Natural killer cell (primary cell): Measurements from ENCODE around the gene SBNO1. TPM values are rescaled to one million over a fixed set of nuclear protein-coding genes. Genes with fewer than 3 reads are reported as not detected.

Source experiments
- ATAC-seq, 3 donors: fragments of 150-1000 bp in 2 of 3; fragments of 200-7000 bp in 1 of 3; cut with Tn5 transposase; 1 replicate in 1 of 3; 2 replicates in 2 of 3; pipeline ENCODE4 v1.10.0; 2021; ENCODE audit warnings: mild to moderate bottlenecking in 2 of 3, moderate library complexity in 2 of 3
- DNase-seq, 2 donors: peaks; one replicate each; pipeline versions ENCODE4 v3.0.0 to v3.0.0-alpha.2; 2013 to 2021; ENCODE audit warnings: mixed read lengths in 1 of 2
- H3K27ac ChIP-seq: one replicate; pipeline ENCODE4 v1.5.1; 2013; ENCODE audit warnings: mild to moderate bottlenecking, low read length
- H3K27me3 ChIP-seq: one replicate; pipeline ENCODE4 v1.6.1; 2013; ENCODE audit warnings: low read length; ENCODE audit not compliant: control insufficient read depth, insufficient read depth
- H3K36me3 ChIP-seq: one replicate; pipeline ENCODE4 v1.6.1; 2013; ENCODE audit warnings: low read length; ENCODE audit not compliant: control insufficient read depth, insufficient read depth
- H3K4me1 ChIP-seq: one replicate; pipeline ENCODE4 v1.6.1; 2013; ENCODE audit warnings: low read length; ENCODE audit not compliant: control insufficient read depth, insufficient read depth
- H3K4me3 ChIP-seq: one replicate; pipeline ENCODE4 v1.5.1; 2013; ENCODE audit warnings: low read length
- H3K9me3 ChIP-seq: one replicate; pipeline ENCODE4 v1.6.1; 2013; ENCODE audit warnings: low read length; ENCODE audit not compliant: control insufficient read depth, insufficient read depth
- H3K27ac Mint-ChIP-seq, 2 donors: one replicate each; pipeline ENCODE4 v1.8.0; 2022; ENCODE audit warnings: mild to moderate bottlenecking in 2 of 2, mixed read lengths in 2 of 2, moderate library complexity in 1 of 2
- H3K27me3 Mint-ChIP-seq, 2 donors: one replicate each; pipeline ENCODE4 v1.8.0; 2022; ENCODE audit warnings: low read depth in 2 of 2, mixed read lengths in 2 of 2
- H3K36me3 Mint-ChIP-seq: one replicate; pipeline ENCODE4 v1.8.0; 2022; ENCODE audit warnings: mixed read lengths
- H3K4me1 Mint-ChIP-seq, 2 donors: one replicate each; pipeline ENCODE4 v1.8.0; 2022; ENCODE audit warnings: mixed read lengths in 2 of 2
- H3K4me3 Mint-ChIP-seq: one replicate; pipeline ENCODE4 v1.8.0; 2022; ENCODE audit warnings: mild to moderate bottlenecking, moderate library complexity, mixed read lengths
- H3K9me3 Mint-ChIP-seq, 2 donors: one replicate each; pipeline ENCODE4 v1.8.0; 2022; ENCODE audit warnings: mixed read lengths in 2 of 2
- WGBS: methylation state at CpG from one replicate; pipeline ENCODE4 v1.1.7; 2013; ENCODE audit warnings: missing lambda C conversion rate; ENCODE audit not compliant: insufficient coverage; 5-methylcytosine and 5-hydroxymethylcytosine counted together
- intact Hi-C: fragments of 100-400 bp; cut with micrococcal nuclease; formaldehyde crosslinking; loops from one replicate; pipeline ENCODE4 v1.14.2; 2022
- total RNA-seq, 4 donors: library from RNA; stranded (reverse); fragments of 120-200 nt in 1 of 4; gene quantifications; one replicate each; pipeline versions ENCODE4 v1.2.3 to v1.2.4, GENCODE V29; 2013 to 2022
- TF ChIP-seq, protein P1 (sequence below): fragments of 200-600 bp; IDR thresholded peaks from one replicate; pipeline ENCODE4 v1.8.0; 2022; ENCODE audit warnings: antibody characterized with exemption

SBNO1 gene
- total RNA-seq, 3 donors from 2014 or later (not counting 1 experiment from before 2014, with no cell fraction given): 30.7 to 40.3 (median 34.3) TPM

DNA sequence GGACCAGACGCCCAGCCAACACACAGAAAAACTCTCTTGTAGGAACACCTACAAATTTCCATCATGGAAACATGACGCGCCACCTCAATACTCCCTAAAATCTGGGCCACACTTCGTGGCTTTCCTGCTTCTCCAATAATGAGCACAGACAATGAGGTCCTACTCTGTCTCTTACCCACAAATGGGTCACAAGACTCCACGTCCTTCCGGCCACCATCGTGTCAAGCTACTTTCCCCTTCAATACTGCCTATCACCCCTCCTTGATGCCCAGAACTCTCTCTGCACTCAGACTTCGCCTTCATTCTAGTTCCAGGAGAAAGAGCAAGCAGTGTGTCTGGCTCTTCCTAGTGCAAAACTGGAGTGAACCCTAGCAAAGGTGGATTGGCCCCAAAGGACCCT is 28.1 kb downstream of the SBNO1 start:
- TF ChIP-seq, protein P1, sequence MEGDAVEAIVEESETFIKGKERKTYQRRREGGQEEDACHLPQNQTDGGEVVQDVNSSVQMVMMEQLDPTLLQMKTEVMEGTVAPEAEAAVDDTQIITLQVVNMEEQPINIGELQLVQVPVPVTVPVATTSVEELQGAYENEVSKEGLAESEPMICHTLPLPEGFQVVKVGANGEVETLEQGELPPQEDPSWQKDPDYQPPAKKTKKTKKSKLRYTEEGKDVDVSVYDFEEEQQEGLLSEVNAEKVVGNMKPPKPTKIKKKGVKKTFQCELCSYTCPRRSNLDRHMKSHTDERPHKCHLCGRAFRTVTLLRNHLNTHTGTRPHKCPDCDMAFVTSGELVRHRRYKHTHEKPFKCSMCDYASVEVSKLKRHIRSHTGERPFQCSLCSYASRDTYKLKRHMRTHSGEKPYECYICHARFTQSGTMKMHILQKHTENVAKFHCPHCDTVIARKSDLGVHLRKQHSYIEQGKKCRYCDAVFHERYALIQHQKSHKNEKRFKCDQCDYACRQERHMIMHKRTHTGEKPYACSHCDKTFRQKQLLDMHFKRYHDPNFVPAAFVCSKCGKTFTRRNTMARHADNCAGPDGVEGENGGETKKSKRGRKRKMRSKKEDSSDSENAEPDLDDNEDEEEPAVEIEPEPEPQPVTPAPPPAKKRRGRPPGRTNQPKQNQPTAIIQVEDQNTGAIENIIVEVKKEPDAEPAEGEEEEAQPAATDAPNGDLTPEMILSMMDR: no peak
- intact Hi-C loops: no loop called here
- 67% methylated on average over 8 of the region's 8 CpGs for WGBS
- H3K9me3 ChIP-seq: no peaks in the 10 kb centered on the region
- H3K27ac ChIP-seq: no peak overlapping the region
- no peaks in the 10 kb centered on the region for H3K27me3 Mint-ChIP-seq
- ATAC-seq (no peak), DNase-seq (no peak)
- peaks cover 15 to 24% of the 10 kb centered on the region in 2 donors for H3K4me1 Mint-ChIP-seq
- no peaks in the 10 kb centered on the region for H3K9me3 Mint-ChIP-seq
- peaks cover 7% of the 10 kb centered on the region for H3K36me3 Mint-ChIP-seq
- no peaks in the 10 kb centered on the region for H3K27me3 ChIP-seq
- no peak overlapping the region for H3K4me3 ChIP-seq
- peaks cover 5% of the 10 kb centered on the region for H3K4me1 ChIP-seq
- H3K4me3 Mint-ChIP-seq: no peak overlapping the region
- H3K27ac Mint-ChIP-seq: peak overlapping the region in 1 of 2 donors; percentile 62
- H3K36me3 ChIP-seq: peaks cover 46% of the 10 kb centered on the region

DNA sequence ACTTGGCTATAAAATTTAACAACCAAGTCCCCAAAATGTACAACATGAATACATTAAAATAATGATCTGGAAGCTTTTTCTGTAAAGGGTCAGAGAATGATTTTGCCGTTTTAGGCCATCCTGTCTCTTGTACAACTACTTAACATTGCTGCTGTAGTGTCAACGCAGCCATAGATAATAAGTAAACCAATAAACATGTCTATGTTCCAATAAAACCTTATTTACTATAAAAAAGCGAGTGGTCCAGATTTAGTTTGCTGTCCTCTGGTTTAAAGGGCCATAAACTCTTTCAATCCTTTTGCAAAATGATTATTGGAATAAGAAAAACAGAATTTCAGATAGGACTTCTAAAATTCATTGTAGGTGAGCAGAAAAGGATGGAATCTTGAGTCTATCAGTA is 29.2 kb downstream of the SBNO1 start:
- TF ChIP-seq, protein P1: no peak
- H3K27ac Mint-ChIP-seq: no peak overlapping the region
- H3K36me3 Mint-ChIP-seq: peaks cover 7% of the 10 kb centered on the region
- H3K9me3 ChIP-seq: no peaks in the 10 kb centered on the region
- DNase-seq: no peak
- peaks cover 5% of the 10 kb centered on the region for H3K4me1 ChIP-seq
- peaks cover 45% of the 10 kb centered on the region for H3K36me3 ChIP-seq
- no peaks in the 10 kb centered on the region for H3K27me3 ChIP-seq
- WGBS: 100% methylated on average over 3 of the region's 3 CpGs
- no peaks in the 10 kb centered on the region for H3K27me3 Mint-ChIP-seq
- no peak overlapping the region for H3K27ac ChIP-seq
- H3K4me3 ChIP-seq: no peak overlapping the region
- peaks cover 15 to 24% of the 10 kb centered on the region in 2 donors for H3K4me1 Mint-ChIP-seq
- H3K9me3 Mint-ChIP-seq: no peaks in the 10 kb centered on the region
- no peak overlapping the region for H3K4me3 Mint-ChIP-seq
- intact Hi-C loops: no loop called here
- no peak for ATAC-seq

DNA sequence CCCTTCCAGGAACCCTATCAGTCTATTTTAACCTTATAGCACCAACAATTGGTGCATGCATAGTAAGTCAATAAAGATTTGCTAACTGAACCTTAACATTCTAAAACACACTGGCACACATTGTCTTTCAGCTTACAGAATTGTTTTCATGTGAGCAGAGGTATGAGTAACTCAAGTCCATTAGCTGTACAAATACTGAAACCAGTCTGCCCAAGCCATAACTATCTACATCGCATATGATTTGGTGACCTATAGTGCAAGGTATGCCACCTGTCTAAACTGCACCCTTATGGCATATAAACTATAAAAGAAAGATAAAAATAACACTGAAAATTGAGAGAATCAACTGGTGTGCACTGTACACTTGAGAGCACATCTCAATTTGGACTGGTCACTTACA is 34.8 kb downstream of the SBNO1 start:
- DNase-seq (no peak), ATAC-seq (no peak)
- WGBS: no CpG with 5 or more reads among the region's 1 CpG
- Histone ChIP-seq H3K36me3 (peaks cover 60% of the 10 kb centered on the region), H3K4me1 (no peaks in the 10 kb centered on the region), H3K9me3 (no peaks in the 10 kb centered on the region), H3K27ac (no peak overlapping the region), H3K27me3 (no peaks in the 10 kb centered on the region), H3K4me3 (no peak overlapping the region)
- TF ChIP-seq, protein P1: no peak
- Mint-ChIP-seq H3K27ac (no peak overlapping the region), H3K4me3 (no peak overlapping the region), H3K36me3 (no peaks in the 10 kb centered on the region), H3K27me3 (no peaks in the 10 kb centered on the region), H3K9me3 (no peaks in the 10 kb centered on the region), H3K4me1 (no peaks in the 10 kb centered on the region)
- intact Hi-C loops: no loop called here

DNA sequence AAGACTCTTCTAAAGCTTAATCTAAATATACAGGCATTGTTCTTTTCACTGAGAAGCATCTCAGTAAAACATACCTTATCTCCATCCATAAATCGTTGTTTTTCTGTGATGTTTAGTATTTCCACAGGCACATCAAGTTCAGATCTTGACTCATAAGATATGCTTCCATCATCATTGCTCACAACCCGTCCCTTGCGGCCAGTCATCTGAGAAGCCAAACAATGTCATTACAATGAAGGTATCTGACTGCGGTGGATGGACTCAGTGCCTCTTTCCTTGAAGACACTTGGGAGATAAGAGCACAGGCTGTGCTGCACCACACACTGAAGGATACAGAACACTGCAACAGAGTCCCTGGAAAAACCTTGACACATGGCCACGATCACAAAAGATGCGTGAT is 44.8 kb downstream of the SBNO1 start:
- no peak overlapping the region for H3K27ac ChIP-seq
- no peaks in the 10 kb centered on the region for H3K4me1 Mint-ChIP-seq
- no peaks in the 10 kb centered on the region for H3K27me3 ChIP-seq
- TF ChIP-seq, protein P1: no peak
- no peaks in the 10 kb centered on the region for H3K4me1 ChIP-seq
- H3K27me3 Mint-ChIP-seq: no peaks in the 10 kb centered on the region
- no peaks in the 10 kb centered on the region for H3K9me3 Mint-ChIP-seq
- no peak overlapping the region for H3K4me3 Mint-ChIP-seq
- no peak overlapping the region for H3K4me3 ChIP-seq
- no peak overlapping the region for H3K27ac Mint-ChIP-seq
- DNase-seq (no peak), ATAC-seq (no peak)
- peaks cover 29% of the 10 kb centered on the region for H3K36me3 Mint-ChIP-seq
- WGBS: 97% methylated on average over 6 of the region's 6 CpGs
- intact Hi-C loops: no loop called here
- peaks cover 80% of the 10 kb centered on the region for H3K36me3 ChIP-seq
- H3K9me3 ChIP-seq: no peaks in the 10 kb centered on the region
